Measurements from ENCODE around the gene BPIFB3.

BPIFB3 gene

GRCh38 chr20:33082546-33082945, 28.8 kb downstream of the BPIFB3 start (continued):
- TF ChIP-seq ZNF280D (tag by site-specific recombination; IDR thresholded peaks at IDR 0.05) (no peak), ZNF10 (tag by site-specific recombination; IDR thresholded peaks at IDR 0.05) (no peak), KLF8 (tag by site-specific recombination; IDR thresholded peaks at IDR 0.05) (no peak)

GRCh38 chr20:33083544-33084340, 30.0 kb downstream of the BPIFB3 start:
- H3K36me3 ChIP-seq (ENCODE audit: control insufficient read depth in 2 of 2, insufficient read depth in 1 of 2, low read length in 2 of 2) = no peaks in the 10 kb centered on the region
- no peak for TF ChIP-seq ZNF394 (tag by site-specific recombination; IDR thresholded peaks at IDR 0.05; ENCODE audit: borderline replicate concordance)
- POLR2A ChIA-PET = no interaction called here
- no peaks in the 10 kb centered on the region for H3K9me3 ChIP-seq (ENCODE audit: control insufficient read depth, insufficient read depth, low read depth, low read length)
- no peaks in the 10 kb centered on the region for H3K4me1 ChIP-seq (ENCODE audit: control insufficient read depth, insufficient read depth, low read length)
- no peak overlapping the region for H3K27ac ChIP-seq (ENCODE audit: extremely low read depth, low read depth, low read length)
- CTCF ChIA-PET = interaction anchor here (0.5 to 0.7 kb wide), 2 partner anchors 181 to 410 kb away, joined by 3 to 4 read pairs; partner anchors contain the start of gene C20orf203
- H3K4me3 ChIP-seq (ENCODE audit: low read depth, low read length) = no peak overlapping the region

- ChIA-PET CTCF (interaction anchor here (0.5 to 1.3 kb wide), 3 partner anchors 11 to 411 kb away, joined by 3 to 6 read pairs (median 3); partner anchors contain the start of gene C20orf203), POLR2A (no interaction called here)
- Histone ChIP-seq H3K9me3 (ENCODE audit: control insufficient read depth, insufficient read depth, low read depth, low read length) (no peaks in the 10 kb centered on the region), H3K36me3 (ENCODE audit: control insufficient read depth in 2 of 2, insufficient read depth in 1 of 2, low read length in 2 of 2) (no peaks in the 10 kb centered on the region), H3K27ac (ENCODE audit: extremely low read depth, low read depth, low read length) (no peak overlapping the region), H3K4me1 (ENCODE audit: control insufficient read depth, insufficient read depth, low read length) (no peaks in the 10 kb centered on the region), H3K4me3 (ENCODE audit: low read depth, low read length) (no peak overlapping the region)
- TF ChIP-seq ZNF155 (tag by site-specific recombination; IDR thresholded peaks at IDR 0.05) (no peak), ZNF341 (tag by site-specific recombination; IDR thresholded peaks at IDR 0.05; ENCODE audit: low read depth) (no peak), KLF8 (tag by site-specific recombination; IDR thresholded peaks at IDR 0.05) (no peak)
These were observed 31.0 kb downstream of the BPIFB3 start for GRCh38 chr20:33084722-33085121.

- POLR2A ChIA-PET = no interaction called here
- Histone ChIP-seq H3K27ac (ENCODE audit: extremely low read depth, low read depth, low read length) (no peak overlapping the region), H3K36me3 (ENCODE audit: control insufficient read depth in 2 of 2, insufficient read depth in 1 of 2, low read length in 2 of 2) (no peaks in the 10 kb centered on the region), H3K4me3 (ENCODE audit: low read depth, low read length) (no peak overlapping the region), H3K4me1 (ENCODE audit: control insufficient read depth, insufficient read depth, low read length) (no peaks in the 10 kb centered on the region), H3K9me3 (ENCODE audit: control insufficient read depth, insufficient read depth, low read depth, low read length) (no peaks in the 10 kb centered on the region)
- CTCF ChIA-PET = interaction anchor here (1.2 to 1.4 kb wide), 3 partner anchors 9 to 184 kb away, joined by 5 to 7 read pairs (median 6); no protein-coding TSS in a partner anchor
- TF ChIP-seq ZSCAN4 (tag by site-specific recombination; IDR thresholded peaks at IDR 0.05) (no peak), ZNF571 (tag by site-specific recombination; IDR thresholded peaks at IDR 0.05) (no peak), ZBTB20 (tag by site-specific recombination; IDR thresholded peaks at IDR 0.05) (no peak), ZNF76 (tag by site-specific recombination; IDR thresholded peaks at IDR 0.05; ENCODE audit: borderline replicate concordance, low read depth) (no peak), ZBTB10 (tag by site-specific recombination; IDR thresholded peaks at IDR 0.05) (no peak), ZBTB1 (tag by site-specific recombination; IDR thresholded peaks at IDR 0.05) (no peak), CTCF (tag by site-specific recombination; IDR thresholded peaks at IDR 0.05) (no peak), ZNF513 (tag by site-specific recombination; IDR thresholded peaks at IDR 0.05) (no peak), ZNF239 (tag by site-specific recombination; IDR thresholded peaks at IDR 0.05) (no peak), OSR2 (tag by site-specific recombination; IDR thresholded peaks at IDR 0.05) (no peak)
These were observed 32.5 kb downstream of the BPIFB3 start for GRCh38 chr20:33086052-33086722.

Measured in HEK293 (cell line).